GM20000 (cell line): Measurements from ENCODE around the gene FGGY.
"Not testable (repeated sequence)": the region's sequence is repeated elsewhere in the genome, so short reads cannot be mapped to it uniquely, and the experiment has no call there.

Experiments used
- DNase-seq: peaks from one replicate; pipeline ENCODE4 v3.0.0; 2012; ENCODE audit warnings: low spot score
- CTCF ChIP-seq: IDR thresholded peaks from 2 replicates; pipeline ENCODE4 v1.5.1; 2012; ENCODE audit warnings: mild to moderate bottlenecking, control low read depth; ENCODE audit errors: extremely low read depth, missing control alignments

FGGY gene

GRCh38 chr1:59468828-59469428 is 172.0 kb downstream of the FGGY start:
- DNase-seq = no peak
- TF ChIP-seq CTCF = no peak

- not testable (repeated sequence) for DNase-seq
Measured at GRCh38 chr1:59471991-59472570, 175.2 kb downstream of the FGGY start.

GRCh38 chr1:59473831-59474230 is 176.9 kb downstream of the FGGY start:
- no peak for TF ChIP-seq CTCF
- no peak for DNase-seq

- TF ChIP-seq CTCF = no peak
Measured at GRCh38 chr1:59474496-59474895, 177.6 kb downstream of the FGGY start.

GRCh38 chr1:59475737-59476136 is 178.8 kb downstream of the FGGY start:
- TF ChIP-seq CTCF = no peak
- no peak for DNase-seq

More at GRCh38 chr1:59474496-59474895, 177.6 kb downstream of the FGGY start:
- no peak for DNase-seq

- DNase-seq = no peak
- TF ChIP-seq CTCF = no peak
Measured at GRCh38 chr1:59477286-59477685, 180.4 kb downstream of the FGGY start.

GRCh38 chr1:59477867-59478266 is 181.0 kb downstream of the FGGY start:
- no peak for TF ChIP-seq CTCF
- no peak for DNase-seq

- DNase-seq = no peak
- no peak for TF ChIP-seq CTCF
Measured at GRCh38 chr1:59478822-59479221, 181.9 kb downstream of the FGGY start.
